H1 (cell line): Measurements from ENCODE around the gene KIF26B. TPM values are rescaled to one million over a fixed set of nuclear protein-coding genes. Genes with fewer than 3 reads are reported as not detected.

ENCODE experiments used
- CTCF ChIA-PET: fragments of 300-600 bp; sonication (Branson Sonifier 250); formaldehyde crosslinking; loops from one replicate; lab custom pipeline; 2021; ENCODE audit not compliant: partially characterized antibody; lab: Charles Lee
- POLR2A ChIA-PET: fragments of 300-600 bp; sonication (Branson Sonifier 250); formaldehyde crosslinking; loops from one replicate; lab custom pipeline; 2021; ENCODE audit warnings: inconsistent platforms; ENCODE audit not compliant: partially characterized antibody; lab: Charles Lee
- DNase-seq, 2 experiments: peaks; one replicate each; pipeline versions ENCODE4 v3.0.0 to v3.0.0-alpha.2; 2010 to 2022; ENCODE audit warnings: low spot score in 2 of 2, low read depth in 1 of 2, mixed read lengths in 1 of 2
- FAIRE-seq: peaks from 2 replicates; lab custom pipeline; 2011; peaks lifted over from hg19 to GRCh38; lab: Jason Lieb, UNC
- H2AFZ ChIP-seq: 2 replicates; pipeline ENCODE4 v1.8.1; 2012; ENCODE audit warnings: low read length, inconsistent platforms
- H2AK5ac ChIP-seq: 2 replicates; pipeline ENCODE4 v1.6.1; 2013; ENCODE audit warnings: low read depth, low read length
- H2BK120ac ChIP-seq: replicated peaks from 2 replicates; pipeline ENCODE3; 2013; ENCODE audit warnings: low read depth, low read length, inconsistent platforms
- H2BK12ac ChIP-seq: 2 replicates; pipeline ENCODE4 v1.6.1; 2013; ENCODE audit warnings: low read depth, low read length
- H2BK15ac ChIP-seq: 2 replicates; pipeline ENCODE4 v1.6.1; 2013; ENCODE audit warnings: low read length
- H2BK20ac ChIP-seq: 2 replicates; pipeline ENCODE4 v1.6.1; 2013; ENCODE audit warnings: low read length
- H2BK5ac ChIP-seq: 2 replicates; pipeline ENCODE4 v1.6.1; 2013; ENCODE audit warnings: low read depth, low read length
- H3K14ac ChIP-seq: 2 replicates; pipeline ENCODE4 v1.6.1; 2013; ENCODE audit warnings: inconsistent platforms; ENCODE audit not compliant: insufficient read length
- H3K18ac ChIP-seq: 2 replicates; pipeline ENCODE4 v1.6.1; 2013; ENCODE audit warnings: low read length; ENCODE audit errors: extremely low read depth
- H3K23ac ChIP-seq: 2 replicates; pipeline ENCODE4 v1.6.1; 2013; ENCODE audit warnings: inconsistent platforms; ENCODE audit not compliant: insufficient read length
- H3K23me2 ChIP-seq: 2 replicates; pipeline ENCODE4 v1.6.1; 2013; ENCODE audit warnings: low read depth, low read length
- H3K27ac ChIP-seq: 2 replicates; pipeline ENCODE4 v1.6.1; 2011; ENCODE audit warnings: low read depth, low read length, inconsistent platforms
- H3K27me3 ChIP-seq, 4 experiments: replicated peaks in 1 of 4; 1 replicate in 1 of 4; 2 replicates in 3 of 4; pipeline versions ENCODE4 v1.6.1 to v1.8.1; 2011 to 2013; ENCODE audit warnings: low read length in 3 of 4, mild to moderate bottlenecking in 3 of 4, inconsistent platforms in 2 of 4, mixed read lengths in 2 of 4, moderate library complexity in 1 of 4; ENCODE audit not compliant: control insufficient read depth in 3 of 4, insufficient read depth in 3 of 4; ENCODE audit errors: extremely low read depth in 1 of 4
- H3K36me3 ChIP-seq, 4 experiments: 2 replicates each; pipeline versions ENCODE4 v1.6.1 to v1.8.1; 2011 to 2013; ENCODE audit warnings: mild to moderate bottlenecking in 4 of 4, low read length in 3 of 4, moderate library complexity in 2 of 4, control low read depth in 1 of 4, inconsistent platforms in 1 of 4; ENCODE audit not compliant: insufficient read depth in 4 of 4, control insufficient read depth in 2 of 4
- H3K4ac ChIP-seq: replicated peaks from 2 replicates; pipeline ENCODE3; 2013; ENCODE audit warnings: low read length, low read depth, mixed read lengths, inconsistent platforms; ENCODE audit not compliant: insufficient read length
- H3K4me1 ChIP-seq, 4 experiments: replicated peaks in 1 of 4; 1 replicate in 1 of 4; 2 replicates in 3 of 4; pipeline versions ENCODE4 v1.6.1 to v1.8.1; 2011 to 2013; ENCODE audit warnings: low read length in 3 of 4, inconsistent platforms in 2 of 4, mixed read lengths in 1 of 4; ENCODE audit not compliant: insufficient read depth in 4 of 4, control insufficient read depth in 3 of 4
- H3K4me2 ChIP-seq, 2 experiments: 2 replicates each; pipeline versions ENCODE4 v1.6.1 to v1.8.1; 2011 to 2013; ENCODE audit warnings: low read depth in 2 of 2, low read length in 2 of 2, control low read depth in 1 of 2, inconsistent platforms in 1 of 2, mild to moderate bottlenecking in 1 of 2; ENCODE audit not compliant: insufficient read depth in 1 of 2
- H3K4me3 ChIP-seq, 4 experiments: fragments of 200-600, 300-600 bp in 1 of 4; sonication (generic), shearing (Covaris generic), sonication (Bioruptor Twin) in 1 of 4; 2 replicates each; pipeline versions ENCODE4 v1.5.1 to v1.8.1; 2011 to 2016; ENCODE audit warnings: low read length in 4 of 4, low read depth in 3 of 4, control low read depth in 2 of 4, inconsistent platforms in 2 of 4, mild to moderate bottlenecking in 2 of 4, mixed read lengths in 1 of 4, moderate library complexity in 1 of 4; ENCODE audit not compliant: insufficient read depth in 2 of 4; ENCODE audit errors: extremely low read depth in 1 of 4
- H3K56ac ChIP-seq: replicated peaks from 2 replicates; pipeline ENCODE3; 2013; ENCODE audit warnings: low read depth, mild to moderate bottlenecking, mixed read lengths, low read length, inconsistent platforms; ENCODE audit not compliant: insufficient read length
- H3K79me1 ChIP-seq: 2 replicates; pipeline ENCODE4 v1.6.1; 2013; ENCODE audit warnings: low read depth, low read length, control low read depth
- H3K79me2 ChIP-seq, 2 experiments: 2 replicates each; pipeline versions ENCODE4 v1.6.1 to v1.8.1; 2012 to 2013; ENCODE audit warnings: low read length in 2 of 2, mild to moderate bottlenecking in 2 of 2, inconsistent platforms in 1 of 2; ENCODE audit not compliant: insufficient read depth in 2 of 2, control insufficient read depth in 1 of 2
- H3K9ac ChIP-seq, 4 experiments: replicated peaks in 1 of 4; 1 replicate in 1 of 4; 2 replicates in 3 of 4; pipeline versions ENCODE4 v1.6.1 to v1.8.1; 2011 to 2013; ENCODE audit warnings: low read depth in 3 of 4, low read length in 3 of 4, control low read depth in 2 of 4, mild to moderate bottlenecking in 2 of 4, moderate library complexity in 2 of 4, inconsistent platforms in 1 of 4; ENCODE audit errors: extremely low read depth in 1 of 4
- H3K9me3 ChIP-seq, 2 experiments: 2 replicates each; pipeline versions ENCODE4 v1.6.1 to v1.8.1; 2012 to 2013; ENCODE audit warnings: mild to moderate bottlenecking in 2 of 2, moderate library complexity in 2 of 2, control low read depth in 1 of 2, inconsistent platforms in 1 of 2, low read depth in 1 of 2, low read length in 1 of 2, mixed read lengths in 1 of 2; ENCODE audit not compliant: insufficient read depth in 2 of 2
- H4K20me1 ChIP-seq, 2 experiments: replicated peaks in 1 of 2; 2 replicates each; pipeline versions ENCODE3 to v1.8.1; 2011 to 2013; ENCODE audit warnings: inconsistent platforms in 2 of 2, low read length in 2 of 2, mild to moderate bottlenecking in 1 of 2; ENCODE audit not compliant: insufficient read depth in 2 of 2, control insufficient read depth in 1 of 2
- H4K5ac ChIP-seq: 2 replicates; pipeline ENCODE4 v1.6.1; 2013; ENCODE audit warnings: low read length, low read depth, mixed read lengths, inconsistent platforms; ENCODE audit not compliant: insufficient read length
- H4K8ac ChIP-seq: 2 replicates; pipeline ENCODE4 v1.8.0; 2013; ENCODE audit warnings: mild to moderate bottlenecking, moderate library complexity, low read length, inconsistent platforms; ENCODE audit not compliant: insufficient read depth; ENCODE audit errors: extremely low read depth
- H4K91ac ChIP-seq: replicated peaks from 2 replicates; pipeline ENCODE3; 2013; ENCODE audit warnings: low read length, mixed read lengths, inconsistent platforms; ENCODE audit not compliant: insufficient read length
- POLR2AphosphoS5 ChIP-seq: IDR thresholded peaks from 2 replicates; pipeline ENCODE4 v1.6.1; 2011; ENCODE audit warnings: low read depth, low read length
- TAF7 ChIP-seq: optimal IDR thresholded peaks from 2 replicates; pipeline ENCODE3; 2011; ENCODE audit warnings: low read depth, mild to moderate bottlenecking, inconsistent platforms, low read length, moderate library complexity, borderline replicate concordance
- TCF12 ChIP-seq: IDR thresholded peaks from 2 replicates; pipeline ENCODE4 v1.6.1; 2011; ENCODE audit warnings: low read depth, mild to moderate bottlenecking, low read length
- WGBS, 2 experiments: shearing (Covaris generic) in 1 of 2; methylation state at CpG; one replicate each; pipeline versions ENCODE4 v1.1.6 to v1.1.7; 2013 to 2015; ENCODE audit warnings: low lambda C conversion rate in 2 of 2, mixed read lengths in 2 of 2, inconsistent platforms in 1 of 2, low coverage in 1 of 2, missing lambda C conversion rate in 1 of 2; ENCODE audit not compliant: insufficient replicate concordance in 2 of 2, insufficient coverage in 1 of 2, insufficient read length in 1 of 2; ENCODE audit errors: extremely low coverage in 1 of 2, missing lambda C conversion rate in 1 of 2; 5-methylcytosine and 5-hydroxymethylcytosine counted together
- polyA plus RNA-seq, 7 experiments: library from polyadenylated mRNA; depleted of rRNA in 3 of 7; stranded (reverse) in 5 of 7; unstranded in 2 of 7; fragments of >200 nt in 5 of 7; fragments of 200-250 nt in 2 of 7; gene quantifications; 1 replicate in 5 of 7; 2 replicates in 1 of 7; 4 replicates in 1 of 7; pipeline versions ENCODE4 v1.2.1 to v1.2.3, GENCODE V29; 2011 to 2013; ENCODE audit warnings: missing spikeins in 2 of 7, mixed read lengths in 2 of 7
- total RNA-seq: library from RNA; stranded (reverse); fragmentation: NEBNext Ultra II Directional; extraction: Animal tissue kit (Norgen Biotek cat#: 25700); gene quantifications from 2 replicates; pipeline ENCODE4 v1.2.1, GENCODE V29; 2021
- TF ChIP-seq, protein P1 (sequence below): IDR thresholded peaks from 2 replicates; pipeline ENCODE4 v1.6.1; 2011; ENCODE audit warnings: low read depth, mild to moderate bottlenecking, low read length; ENCODE audit not compliant: insufficient read depth

KIF26B gene
- total and polyA plus RNA-seq, 2 of the 8 experiments (the other 6 are each of a cell fraction or from before 2014, with no cell fraction given) = 0.06 to 0.28 TPM

DNA sequence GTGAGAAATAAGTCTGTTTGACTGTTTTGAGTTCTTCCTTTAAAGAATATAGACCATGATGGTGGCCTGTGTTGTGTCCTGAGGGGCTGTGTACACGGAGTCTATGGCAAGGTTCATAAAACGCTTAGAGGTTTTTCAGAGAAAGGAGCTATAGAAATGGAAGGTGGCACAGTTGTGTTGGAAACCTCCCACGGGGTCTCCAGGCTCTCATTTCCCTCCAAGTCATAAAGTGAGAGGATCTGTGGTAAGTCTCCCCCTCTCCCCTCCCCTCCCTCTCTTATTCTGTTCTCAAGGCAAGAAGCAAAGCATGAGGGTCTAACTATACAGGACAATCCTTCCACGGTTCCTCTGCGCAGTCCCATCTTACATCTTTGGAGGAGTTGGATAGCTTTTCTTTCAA lies 139.2 kb downstream of the KIF26B start:
- no peak overlapping the region for H3K27ac ChIP-seq
- FAIRE-seq (no peak), DNase-seq (no peak)
- POLR2A ChIA-PET = no interaction called here
- H3K79me1 ChIP-seq = no peaks in the 10 kb centered on the region
- H2BK120ac ChIP-seq = no peak overlapping the region
- 83% methylated on average over 5 of the region's 5 CpGs; no CpG with 5 or more reads in 1 of the 2 experiments for WGBS, 2 experiments
- no peak overlapping the region for H4K5ac ChIP-seq
- H2AFZ ChIP-seq = no peak overlapping the region
- H3K36me3 ChIP-seq = no peaks in the 10 kb centered on the region
- H3K4ac ChIP-seq = no peak overlapping the region
- H2AK5ac ChIP-seq = no peak overlapping the region
- no peak overlapping the region for H3K4me3 ChIP-seq
- H4K20me1 ChIP-seq = no peaks in the 10 kb centered on the region
- no peak overlapping the region for H3K56ac ChIP-seq
- H3K23ac ChIP-seq = no peak overlapping the region
- H2BK12ac ChIP-seq = no peak overlapping the region
- H3K79me2 ChIP-seq = no peaks in the 10 kb centered on the region
- no peak overlapping the region for H2BK5ac ChIP-seq
- no peaks in the 10 kb centered on the region for H3K4me1 ChIP-seq
- no peak overlapping the region for H3K14ac ChIP-seq
- CTCF ChIA-PET = interaction anchor here (1.0 to 1.4 kb wide), 2 partner anchors 9 to 17 kb away, joined by 3 to 4 read pairs; no protein-coding TSS in a partner anchor
- H4K91ac ChIP-seq = no peak overlapping the region
- no peaks in the 10 kb centered on the region for H3K9me3 ChIP-seq
- no peak overlapping the region for H4K8ac ChIP-seq
- no peak overlapping the region for H3K9ac ChIP-seq
- H3K27me3 ChIP-seq = no peaks in the 10 kb centered on the region; a peak in 1 of 7 replicates
- H3K23me2 ChIP-seq = no peaks in the 10 kb centered on the region
- H2BK20ac ChIP-seq = no peak overlapping the region
- H2BK15ac ChIP-seq = no peak overlapping the region
- no peak overlapping the region for H3K18ac ChIP-seq
- no peak overlapping the region for H3K4me2 ChIP-seq
- no peak for TF ChIP-seq TAF7
- TF ChIP-seq POLR2AphosphoS5 = no peak
- TF ChIP-seq, protein P1, sequence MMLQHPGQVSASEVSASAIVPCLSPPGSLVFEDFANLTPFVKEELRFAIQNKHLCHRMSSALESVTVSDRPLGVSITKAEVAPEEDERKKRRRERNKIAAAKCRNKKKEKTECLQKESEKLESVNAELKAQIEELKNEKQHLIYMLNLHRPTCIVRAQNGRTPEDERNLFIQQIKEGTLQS = no peak
- no peak for TF ChIP-seq TCF12
